ENCODE data around the gene CCDC88A.
"Not testable (repeated sequence)": the region's sequence is repeated elsewhere in the genome, so short reads cannot be mapped to it uniquely, and the experiment has no call there.

CCDC88A gene

DNA sequence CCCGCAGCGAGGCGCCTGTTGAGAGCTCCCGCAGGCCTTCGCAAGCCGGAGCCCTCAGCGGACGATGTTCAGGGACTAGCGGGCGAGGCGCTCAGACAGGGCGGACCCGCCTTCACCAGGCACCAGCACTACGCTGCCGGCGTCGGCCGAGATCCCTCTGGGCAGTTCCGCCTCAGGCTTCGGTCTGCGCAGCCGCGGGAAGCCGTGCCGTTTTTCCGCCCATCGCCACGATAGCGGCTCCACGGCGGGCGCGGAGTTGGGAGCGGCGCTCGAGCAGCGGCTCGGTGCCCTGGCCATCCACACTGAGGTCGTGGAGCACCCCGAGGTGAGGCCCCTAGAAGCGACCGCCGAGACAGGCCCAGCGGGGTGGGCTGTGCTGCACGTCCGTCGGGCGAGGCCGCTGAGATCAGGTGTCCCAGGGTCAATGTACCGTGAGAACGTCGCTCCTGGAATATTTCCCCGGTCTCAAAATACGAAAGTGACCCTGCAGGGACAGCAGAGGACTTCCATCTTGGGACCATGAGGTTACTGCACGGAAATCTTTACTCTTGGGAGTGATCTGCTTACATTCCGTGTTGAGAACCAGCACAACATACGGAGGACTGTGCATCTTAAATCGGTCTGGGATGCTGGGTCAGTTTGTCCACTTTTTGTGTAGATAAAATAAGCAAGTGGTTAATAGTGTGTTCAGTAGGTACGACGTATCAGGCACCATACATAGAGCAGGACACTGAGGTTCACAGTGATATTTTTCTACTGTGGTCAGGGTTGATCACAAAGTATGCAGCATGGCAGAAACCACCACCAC, 137.3 kb downstream of the CCDC88A start:
- DNase-seq, result peak; percentile 75

DNA sequence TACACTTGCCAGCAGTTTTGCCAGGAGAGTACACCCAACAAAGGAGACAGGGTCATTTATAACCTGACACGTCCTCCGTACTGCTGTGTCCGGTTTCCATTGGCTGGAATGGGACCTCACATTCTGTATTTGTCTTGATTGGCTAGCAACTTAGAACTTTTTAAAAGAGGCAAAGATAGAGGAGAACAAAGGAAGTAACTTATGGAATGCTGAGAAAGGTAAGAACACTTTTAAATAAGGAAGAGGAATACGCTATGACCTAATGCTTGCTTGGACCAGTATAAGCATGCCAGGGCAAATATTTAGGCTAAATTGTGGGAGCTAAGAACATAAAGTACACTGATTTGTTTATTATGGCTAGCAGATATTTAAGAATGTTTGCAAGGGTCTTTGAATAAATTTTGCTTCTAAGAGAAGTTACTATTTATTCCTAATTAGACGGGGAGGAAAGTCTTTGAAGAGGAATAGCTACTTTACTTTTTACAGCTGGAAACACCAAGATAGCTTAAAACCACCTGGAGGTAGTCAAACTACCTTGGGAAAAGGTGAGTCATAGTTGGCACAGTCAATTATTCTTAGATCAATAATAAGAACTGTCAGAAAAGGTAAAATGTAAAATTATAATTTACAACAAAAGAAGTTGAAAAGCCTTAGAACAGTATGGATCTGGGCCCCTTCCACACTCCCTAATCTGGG, 138.7 kb downstream of the CCDC88A start:
- not testable (repeated sequence) for DNase-seq

DNA sequence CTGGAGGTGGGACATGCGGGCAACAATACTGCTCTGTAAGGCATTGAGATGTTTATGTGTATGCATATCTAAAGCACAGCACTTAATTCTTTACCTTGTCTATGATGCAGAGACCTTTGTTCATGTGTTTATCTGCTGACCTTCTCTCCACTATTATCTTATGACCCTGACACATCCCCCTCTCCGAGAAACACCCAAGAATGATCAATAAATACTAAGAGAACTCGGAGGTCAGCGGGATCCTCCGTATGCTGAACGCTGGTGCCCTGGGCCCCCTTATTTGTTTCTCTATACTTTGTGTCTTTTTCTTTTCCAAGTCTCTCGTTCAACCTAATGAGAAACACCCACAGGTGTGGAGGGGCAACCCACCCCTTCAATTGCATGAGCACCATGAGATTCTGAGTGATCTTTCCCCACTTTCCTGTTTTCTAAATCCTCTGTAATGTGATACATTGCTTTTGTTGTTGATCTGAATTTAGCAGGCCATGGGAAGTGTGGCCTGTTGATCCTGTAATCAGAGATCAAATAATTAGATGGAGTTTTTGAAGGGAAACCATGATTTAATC, 139.7 kb downstream of the CCDC88A start:
- DNase-seq, result not testable (repeated sequence)

DNA sequence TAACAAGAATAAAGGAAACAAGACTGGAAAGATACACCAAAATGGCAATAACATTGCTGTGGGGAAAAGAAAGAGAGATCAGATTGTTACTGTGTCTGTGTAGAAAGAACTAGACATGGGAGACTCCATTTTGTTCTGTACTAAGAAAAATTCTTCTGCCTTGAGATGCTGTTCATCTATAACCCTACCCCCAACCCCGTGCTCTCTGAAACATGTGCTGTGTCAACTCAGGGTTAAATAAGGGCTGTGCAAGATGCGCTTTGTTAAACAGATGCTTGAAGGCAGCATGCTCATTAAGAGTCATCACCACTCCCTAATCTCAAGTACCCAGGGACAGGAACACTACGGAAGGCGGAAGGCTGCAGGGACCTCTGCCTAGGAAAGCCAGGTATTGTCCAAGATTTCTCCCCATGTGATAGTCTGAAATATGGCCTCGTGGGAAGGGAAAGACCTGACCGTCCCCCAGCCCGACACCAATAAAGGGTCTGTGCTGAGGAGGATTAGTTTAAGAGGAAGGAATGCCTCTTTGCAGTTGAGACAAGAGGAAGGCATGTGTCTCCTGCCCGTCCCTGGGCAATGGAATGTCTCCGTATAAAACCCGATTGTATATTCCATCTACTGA, 140.3 kb downstream of the CCDC88A start:
- DNase-seq, result not testable (repeated sequence)

DNA sequence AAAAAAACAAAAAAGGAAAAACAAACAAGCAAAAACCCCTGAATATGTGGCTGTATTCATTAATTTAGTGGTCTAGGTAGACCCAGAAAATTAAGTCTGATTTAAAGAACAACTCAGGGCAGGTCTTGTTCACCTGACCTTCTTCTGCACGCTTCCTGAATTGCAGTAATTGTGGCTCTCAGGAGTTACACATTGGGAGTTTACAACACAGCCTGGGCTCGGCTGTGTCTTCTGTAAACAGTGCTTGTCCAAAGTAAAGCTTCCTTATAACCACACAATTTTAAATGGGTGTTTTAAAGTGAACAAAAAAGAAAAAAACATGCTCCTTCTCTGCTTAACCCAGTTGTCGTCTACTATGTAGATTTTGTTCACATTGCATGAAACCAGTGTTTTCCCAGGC, 142.3 kb downstream of the CCDC88A start:
- DNase-seq, result no peak

DNA sequence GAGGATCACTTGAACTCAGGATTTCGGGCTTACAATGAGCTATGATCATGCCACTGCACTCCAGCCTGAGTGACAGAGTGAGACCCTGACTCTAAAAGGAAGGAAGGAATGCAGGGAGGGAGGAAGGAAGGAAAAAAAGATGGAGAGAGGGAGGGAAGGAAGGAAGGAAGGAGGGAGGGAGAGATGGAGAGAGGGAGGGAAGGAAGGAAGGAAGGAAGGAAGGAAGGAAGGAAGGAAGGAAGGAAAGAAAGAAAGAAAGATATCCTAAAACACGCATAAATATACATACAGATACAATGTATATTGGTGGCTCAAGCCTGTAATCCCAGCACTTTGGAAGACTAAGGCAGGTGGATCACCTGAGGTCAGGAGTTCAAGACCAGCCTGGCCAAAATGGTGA, 145.3 kb downstream of the CCDC88A start:
- DNase-seq, result not testable (repeated sequence)

DNA sequence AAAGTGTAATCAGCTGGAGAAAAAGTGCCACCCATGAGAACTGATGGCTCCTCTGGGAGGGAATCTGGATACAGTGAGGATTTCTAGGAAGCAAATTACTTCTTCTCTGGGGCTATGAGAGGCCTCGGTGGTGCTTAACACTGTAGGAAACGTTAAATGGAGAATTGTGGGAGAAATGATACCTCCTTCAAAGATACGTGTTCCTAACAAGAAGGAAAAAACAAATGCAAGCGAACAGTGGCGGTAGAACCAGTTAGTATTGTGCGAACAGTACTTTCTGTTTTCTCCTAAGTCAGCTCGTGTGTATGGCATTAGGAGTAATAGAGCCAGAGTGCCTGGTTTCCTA, 150.0 kb downstream of the CCDC88A start:
- no peak for DNase-seq

DNA sequence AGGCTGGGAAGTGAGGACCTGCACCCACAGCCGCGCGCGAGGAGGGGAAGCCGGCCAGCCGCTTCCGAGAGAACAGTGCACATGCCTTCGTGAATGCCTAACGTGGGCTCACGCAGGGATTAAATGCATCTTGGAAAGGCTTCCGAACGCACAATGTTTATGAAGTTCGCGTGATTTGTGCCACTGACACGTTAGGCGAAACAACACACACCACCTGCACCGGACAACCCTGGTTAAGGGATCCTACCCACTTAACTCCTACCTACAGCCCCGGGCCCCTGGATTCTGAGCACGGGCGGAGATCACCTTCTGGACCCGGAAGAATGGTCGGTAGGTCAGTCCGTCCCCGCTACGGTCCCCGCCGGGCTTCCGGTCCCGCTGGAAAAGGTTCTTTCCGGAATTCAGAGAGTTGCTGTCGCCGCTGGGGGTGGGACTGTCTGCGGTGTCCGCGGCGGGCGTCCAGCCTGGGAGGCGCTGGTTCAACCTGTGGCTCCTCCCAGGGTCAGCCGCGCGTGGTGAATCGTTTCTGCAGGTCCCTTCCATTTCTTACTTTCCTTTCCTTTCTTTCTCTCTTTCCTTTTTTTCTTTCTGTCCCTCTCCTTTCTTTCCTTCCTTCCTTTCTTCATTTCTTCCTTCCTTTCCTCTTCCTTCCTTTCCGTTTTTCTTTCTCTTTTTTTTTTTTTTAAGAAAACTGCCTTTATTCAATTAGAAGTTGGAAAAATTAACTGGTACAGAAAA, 150.6 kb downstream of the CCDC88A start, which contains the start of gene MTIF2:
TSS of gene MTIF2 (minus strand) at position 325 of the 738 bp plus-strand sequence. CDS start 5,373 bp downstream, outside the sequence.
- DNase-seq, result peak; percentile 79

DNA sequence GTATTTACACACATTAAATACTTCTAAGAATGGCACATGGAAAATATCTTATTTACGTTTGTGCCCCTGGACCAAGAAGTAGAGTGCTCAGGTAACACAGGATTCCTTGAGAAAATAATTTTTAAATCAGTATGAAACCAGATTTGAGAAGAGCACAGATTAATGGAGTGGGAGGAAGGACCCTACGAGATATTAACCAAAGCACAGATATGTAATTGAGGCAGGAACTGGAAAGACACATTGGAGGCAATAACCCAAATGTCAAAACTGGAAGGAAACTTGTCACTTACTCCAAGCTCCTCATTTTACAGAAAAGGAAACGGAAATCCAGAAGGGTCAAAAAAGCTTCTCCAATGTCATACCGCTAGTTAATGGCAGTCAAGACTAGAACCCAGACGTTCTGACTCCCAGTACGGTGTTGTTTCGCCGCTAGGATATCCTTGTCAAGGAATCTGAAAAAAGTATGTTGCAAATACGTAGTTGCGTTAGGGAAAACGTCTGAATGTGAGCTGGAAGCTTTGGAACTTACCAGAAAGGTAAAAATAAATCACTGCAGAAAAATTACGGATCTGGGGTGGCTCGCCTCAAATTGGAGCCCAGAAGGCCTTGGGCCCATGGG, 151.3 kb downstream of the CCDC88A start:
- no peak for DNase-seq

DNA sequence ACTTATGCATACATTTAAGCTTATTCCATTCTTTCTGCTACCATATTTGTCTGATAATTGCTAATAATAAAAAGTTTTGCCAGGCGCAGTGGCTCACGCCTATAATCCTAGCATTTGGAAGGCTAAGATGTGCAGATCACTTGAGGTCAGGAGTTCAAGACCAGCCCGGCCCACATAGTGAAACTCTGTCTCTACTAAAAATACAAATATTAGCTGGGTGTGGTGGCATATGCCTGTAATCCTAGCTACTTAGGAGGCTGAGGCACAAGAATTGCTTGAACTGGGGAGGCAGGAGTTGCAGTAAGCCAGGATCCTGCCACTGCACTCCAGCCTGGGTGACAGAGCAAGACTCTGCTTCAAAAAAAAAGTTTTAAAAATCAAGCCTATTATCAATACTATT, 160.1 kb downstream of the CCDC88A start:
- not testable (repeated sequence) for DNase-seq

DNA sequence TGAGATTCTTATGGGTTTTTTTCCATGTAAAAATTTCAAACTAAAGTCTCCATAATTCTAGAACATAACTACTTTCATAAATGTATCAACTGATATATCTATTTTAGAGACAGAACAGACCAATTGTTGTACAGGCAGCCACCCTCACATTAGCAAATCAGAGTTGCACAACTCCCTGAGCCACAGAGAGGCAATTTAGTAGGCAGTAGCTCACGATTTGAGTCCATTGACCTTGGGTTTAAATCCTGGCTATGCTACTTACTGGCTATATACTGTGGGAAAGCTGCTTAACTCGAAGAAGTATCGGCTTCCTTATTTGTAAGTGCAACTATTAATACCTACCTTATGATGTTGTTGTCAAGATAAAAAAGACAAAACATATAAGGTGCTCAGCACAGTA, 166.8 kb downstream of the CCDC88A start:
- no peak for DNase-seq

DNA sequence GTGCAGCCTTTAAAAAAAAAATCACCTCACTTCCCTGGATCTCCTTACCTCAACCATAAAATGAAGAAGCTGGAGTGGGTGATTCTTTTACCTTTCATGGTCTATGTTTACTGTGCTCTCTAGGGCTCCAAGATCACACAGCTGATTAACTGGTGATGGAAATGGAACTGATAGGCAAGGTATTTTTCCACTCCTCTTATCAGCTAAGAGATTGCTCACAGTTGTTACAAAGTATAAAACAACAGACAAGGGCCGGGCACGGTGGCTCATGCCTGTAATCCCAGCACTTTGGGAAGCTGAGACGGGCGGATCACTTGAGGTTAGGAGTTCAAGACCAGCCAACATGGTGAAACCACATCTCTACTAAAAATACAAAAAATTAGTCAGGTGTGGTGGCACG, 172.6 kb downstream of the CCDC88A start:
- no peak for DNase-seq

DNA sequence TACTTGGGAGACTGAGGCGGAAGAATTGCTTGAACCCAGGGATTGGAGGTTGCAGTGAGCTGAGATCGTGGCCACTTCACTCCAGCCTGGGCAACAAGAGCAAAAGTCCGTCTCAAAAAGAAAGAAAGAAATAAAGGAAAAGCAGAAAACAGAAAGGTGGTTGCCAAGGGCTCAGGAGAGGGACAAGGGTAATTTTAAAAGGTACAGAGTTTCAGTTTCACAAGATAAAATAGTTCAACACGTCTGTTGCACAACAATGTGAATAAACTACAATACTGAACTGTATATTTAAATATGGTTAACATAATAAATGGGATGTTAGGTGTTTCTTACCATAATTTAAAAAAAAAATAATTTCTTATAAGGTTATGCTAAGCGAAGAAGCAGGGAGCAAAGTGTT, 174.2 kb downstream of the CCDC88A start:
- DNase-seq, result no peak

DNA sequence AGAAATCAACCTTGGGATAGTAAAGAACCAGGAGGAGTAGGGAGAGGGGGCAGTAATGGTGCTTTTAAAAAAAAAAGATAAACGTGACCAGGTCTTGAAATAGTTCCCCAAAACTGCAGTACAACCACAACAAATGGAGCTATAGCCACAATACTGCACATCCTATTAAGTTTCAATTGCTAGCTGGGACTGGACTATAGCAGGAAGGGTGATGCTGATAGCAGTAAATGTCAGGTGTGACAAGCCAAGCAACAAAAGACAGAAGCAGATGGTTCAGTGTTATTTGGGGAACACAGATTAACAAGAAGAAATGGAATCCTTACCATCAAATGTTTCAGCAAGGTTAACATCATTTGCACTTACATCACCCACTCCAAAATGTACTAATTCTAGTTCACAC, 177.0 kb downstream of the CCDC88A start:
- no peak for DNase-seq

DNA sequence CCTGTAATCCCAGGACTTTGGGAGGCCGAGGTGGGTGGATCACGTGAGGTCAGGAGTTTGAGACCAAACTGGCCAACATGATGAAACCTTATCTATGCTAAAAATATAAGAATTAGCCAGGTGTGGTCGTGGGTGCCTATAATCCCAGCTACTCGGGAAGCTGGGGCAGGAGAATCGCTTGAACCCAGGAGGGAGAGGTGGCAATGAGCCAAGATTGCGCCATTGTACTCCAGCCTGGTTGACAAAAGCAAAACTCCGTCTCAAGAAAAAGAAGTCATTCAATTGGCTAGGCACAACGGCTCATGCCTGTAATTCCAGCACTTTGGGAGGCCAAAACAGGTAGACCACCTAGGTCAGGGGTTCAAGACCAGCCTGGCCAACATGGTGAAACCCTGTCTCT, 178.1 kb downstream of the CCDC88A start:
- DNase-seq, result not testable (repeated sequence)

DNA sequence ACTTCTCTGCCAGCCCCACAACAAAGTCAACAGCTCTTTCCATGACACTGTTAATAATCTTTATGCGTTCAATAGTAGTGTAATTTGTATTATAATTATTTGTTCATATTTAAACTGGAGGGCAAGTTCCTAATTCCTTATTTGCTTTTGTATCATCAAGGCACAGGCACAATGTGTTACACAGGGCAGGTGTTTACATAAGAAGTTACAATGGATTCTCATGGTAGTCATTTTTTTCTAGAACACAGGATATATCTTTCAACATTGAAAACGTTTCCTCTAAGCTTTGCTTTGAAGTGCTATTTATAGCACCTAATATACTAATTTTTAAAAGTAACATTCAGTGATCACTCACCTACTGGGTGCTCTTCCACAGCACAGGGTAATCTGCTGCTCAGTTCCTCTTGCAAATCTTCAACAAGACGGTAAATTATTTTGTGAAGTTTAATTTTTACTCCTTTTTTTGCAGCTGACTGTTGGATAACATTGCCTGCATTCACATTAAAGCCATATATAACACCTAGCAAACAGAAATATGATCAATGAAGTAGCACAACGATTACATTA, 179.9 kb downstream of the CCDC88A start:
- no peak for DNase-seq

All from effector CD8-positive, alpha-beta T cell (primary cell).